HUES48 (cell line): Measurements from ENCODE around the gene BRMS1.

ENCODE experiments used
- H3K27ac ChIP-seq: one replicate; pipeline ENCODE4 v1.7.0; 2013; ENCODE audit warnings: low read depth, low read length, inconsistent platforms
- H3K27me3 ChIP-seq: 2 replicates; pipeline ENCODE4 v1.6.1; 2013; ENCODE audit warnings: mild to moderate bottlenecking, low read length; ENCODE audit not compliant: control insufficient read depth, insufficient read depth
- H3K36me3 ChIP-seq: 2 replicates; pipeline ENCODE4 v1.6.1; 2013; ENCODE audit warnings: low read length; ENCODE audit not compliant: control insufficient read depth, insufficient read depth
- H3K4me1 ChIP-seq: 2 replicates; pipeline ENCODE4 v1.6.1; 2013; ENCODE audit warnings: mild to moderate bottlenecking, low read length; ENCODE audit not compliant: control insufficient read depth, insufficient read depth
- H3K4me3 ChIP-seq: 2 replicates; pipeline ENCODE4 v1.5.1; 2013; ENCODE audit warnings: mild to moderate bottlenecking, low read depth, low read length
- H3K9ac ChIP-seq: 2 replicates; pipeline ENCODE4 v1.6.1; 2013; ENCODE audit warnings: mild to moderate bottlenecking, low read depth, low read length, moderate library complexity
- H3K9me3 ChIP-seq: 2 replicates; pipeline ENCODE4 v1.6.1; 2013; ENCODE audit warnings: low read length; ENCODE audit not compliant: control insufficient read depth, insufficient read depth

BRMS1 gene

GRCh38 chr11:66317723-66318599, 26.9 kb downstream of the BRMS1 start:
- Histone ChIP-seq H3K27ac (peak overlapping the region; percentile 81), H3K4me3 (peak overlapping the region; percentile 23; the same call in 1 of the 2 replicates), H3K27me3 (no peaks in the 10 kb centered on the region; the same call in 1 of the 2 replicates), H3K9me3 (no peaks in the 10 kb centered on the region), H3K4me1 (peaks cover 20% of the 10 kb centered on the region), H3K36me3 (no peaks in the 10 kb centered on the region), H3K9ac (no peak overlapping the region)

DNA sequence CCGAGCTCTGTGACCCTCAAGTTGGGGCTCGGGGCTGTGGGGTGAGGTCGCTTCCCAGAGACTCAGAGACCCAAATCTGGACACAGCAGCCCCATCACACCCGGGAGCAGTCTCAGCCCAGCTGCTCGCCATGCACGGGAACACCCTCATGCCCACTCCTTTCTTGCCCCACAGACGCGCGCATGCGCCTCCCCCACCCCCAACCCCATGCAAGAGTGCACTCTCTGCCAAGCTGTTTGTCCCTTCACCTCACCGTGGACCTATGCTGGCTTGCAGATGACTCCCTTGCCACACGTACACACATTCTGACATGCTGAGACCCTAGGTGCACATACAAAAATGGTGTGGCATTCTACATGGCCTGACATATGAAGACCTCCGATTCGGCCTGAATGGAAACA, 27.6 kb downstream of the BRMS1 start:
- peaks cover 20% of the 10 kb centered on the region for H3K4me1 ChIP-seq
- peak overlapping the region; percentile 81 for H3K27ac ChIP-seq
- H3K36me3 ChIP-seq, result no peaks in the 10 kb centered on the region
- no peaks in the 10 kb centered on the region for H3K9me3 ChIP-seq
- no peak overlapping the region for H3K9ac ChIP-seq
- no peaks in the 10 kb centered on the region; the same call in 1 of the 2 replicates for H3K27me3 ChIP-seq
- peak overlapping the region; percentile 23; the same call in 1 of the 2 replicates for H3K4me3 ChIP-seq

GRCh38 chr11:66316849-66317251, 28.1 kb downstream of the BRMS1 start, which contains the start of gene CD248:
CD248 (minus strand) TSS chr11:66317044; CDS start chr11:66317027, 17 bp downstream.
- Histone ChIP-seq H3K9ac (no peak within 1 kb of the TSS), H3K9me3 (no peaks in the 10 kb centered on the region), H3K36me3 (no peaks in the 10 kb centered on the region), H3K4me1 (peaks cover 20% of the 10 kb centered on the region), H3K4me3 (peak within 1 kb of the TSS; percentile 23; the same call in 1 of the 2 replicates), H3K27ac (peak within 1 kb of the TSS; percentile 81), H3K27me3 (no peaks in the 10 kb centered on the region; the same call in 1 of the 2 replicates)

DNA sequence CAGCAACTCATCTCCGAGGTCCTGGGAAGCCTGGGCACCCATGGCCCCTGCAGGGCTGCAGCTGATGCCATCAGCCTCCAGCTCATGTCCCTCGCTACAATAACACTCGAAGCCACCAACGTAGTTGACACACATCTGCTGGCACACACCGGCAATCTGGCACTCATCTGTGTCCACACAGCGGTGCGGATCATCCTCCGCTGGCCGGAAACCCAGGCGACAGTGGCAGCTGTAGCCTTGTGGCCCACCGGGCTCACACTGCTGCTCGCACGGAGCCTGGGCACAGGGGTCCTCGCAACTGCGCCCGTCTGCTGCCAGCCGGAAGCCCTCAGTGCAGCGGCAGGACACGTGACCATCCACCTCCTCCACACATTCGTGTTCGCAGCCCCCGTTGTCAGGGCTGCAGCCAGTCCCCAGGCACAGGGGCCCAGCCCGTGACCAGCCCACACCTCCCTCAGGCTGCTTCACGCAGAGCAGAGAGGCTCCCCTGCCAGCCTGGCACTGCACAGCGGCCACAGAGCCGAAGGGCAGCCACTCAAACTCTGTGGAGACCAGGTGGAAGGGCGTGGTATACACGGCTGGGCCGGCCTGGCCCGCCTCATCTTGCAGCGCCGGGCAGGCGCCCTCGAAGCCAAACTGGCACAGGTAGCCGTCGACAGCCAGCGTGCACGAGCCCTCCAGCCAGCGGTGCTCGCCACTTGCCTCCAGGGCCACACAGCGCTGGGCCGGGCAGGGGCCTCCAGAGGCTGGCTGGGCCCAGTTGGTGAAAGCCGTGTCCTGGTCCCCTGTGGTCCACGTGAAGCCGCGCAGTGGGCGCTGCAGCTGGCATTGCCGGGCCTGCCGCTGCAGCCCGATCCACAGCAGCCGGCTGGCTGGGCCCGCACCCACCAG, 28.7 kb downstream of the BRMS1 start:
- no peaks in the 10 kb centered on the region; the same call in 1 of the 2 replicates for H3K27me3 ChIP-seq
- peaks cover 20% of the 10 kb centered on the region for H3K4me1 ChIP-seq
- no peaks in the 10 kb centered on the region for H3K36me3 ChIP-seq
- no peaks in the 10 kb centered on the region for H3K9me3 ChIP-seq
- no peak overlapping the region for H3K27ac ChIP-seq
- no peak overlapping the region for H3K4me3 ChIP-seq
- no peak overlapping the region for H3K9ac ChIP-seq

DNA sequence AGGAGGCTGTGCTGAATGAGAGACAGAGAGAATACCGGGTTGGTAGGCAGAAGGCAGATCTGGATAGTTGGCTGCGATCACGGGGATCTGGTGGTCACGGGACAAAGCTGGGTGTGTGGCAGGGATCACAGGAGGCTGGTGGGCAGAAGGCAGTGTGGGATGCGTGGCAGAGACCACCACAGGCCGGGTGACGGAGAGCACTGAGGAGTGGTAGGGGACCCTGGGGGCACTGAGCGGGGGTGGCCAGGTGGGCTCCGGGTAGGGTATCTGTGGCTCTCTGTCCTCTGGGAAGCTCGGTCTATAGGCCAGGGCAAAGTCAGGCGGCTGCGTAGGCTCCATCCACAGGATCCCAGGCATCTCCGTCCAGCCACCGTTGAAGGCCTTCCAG, 29.4 kb downstream of the BRMS1 start:
- Histone ChIP-seq H3K27me3 (no peaks in the 10 kb centered on the region; the same call in 1 of the 2 replicates), H3K4me1 (peaks cover 20% of the 10 kb centered on the region), H3K4me3 (no peak overlapping the region), H3K27ac (no peak overlapping the region), H3K36me3 (no peaks in the 10 kb centered on the region), H3K9ac (no peak overlapping the region), H3K9me3 (no peaks in the 10 kb centered on the region)

DNA sequence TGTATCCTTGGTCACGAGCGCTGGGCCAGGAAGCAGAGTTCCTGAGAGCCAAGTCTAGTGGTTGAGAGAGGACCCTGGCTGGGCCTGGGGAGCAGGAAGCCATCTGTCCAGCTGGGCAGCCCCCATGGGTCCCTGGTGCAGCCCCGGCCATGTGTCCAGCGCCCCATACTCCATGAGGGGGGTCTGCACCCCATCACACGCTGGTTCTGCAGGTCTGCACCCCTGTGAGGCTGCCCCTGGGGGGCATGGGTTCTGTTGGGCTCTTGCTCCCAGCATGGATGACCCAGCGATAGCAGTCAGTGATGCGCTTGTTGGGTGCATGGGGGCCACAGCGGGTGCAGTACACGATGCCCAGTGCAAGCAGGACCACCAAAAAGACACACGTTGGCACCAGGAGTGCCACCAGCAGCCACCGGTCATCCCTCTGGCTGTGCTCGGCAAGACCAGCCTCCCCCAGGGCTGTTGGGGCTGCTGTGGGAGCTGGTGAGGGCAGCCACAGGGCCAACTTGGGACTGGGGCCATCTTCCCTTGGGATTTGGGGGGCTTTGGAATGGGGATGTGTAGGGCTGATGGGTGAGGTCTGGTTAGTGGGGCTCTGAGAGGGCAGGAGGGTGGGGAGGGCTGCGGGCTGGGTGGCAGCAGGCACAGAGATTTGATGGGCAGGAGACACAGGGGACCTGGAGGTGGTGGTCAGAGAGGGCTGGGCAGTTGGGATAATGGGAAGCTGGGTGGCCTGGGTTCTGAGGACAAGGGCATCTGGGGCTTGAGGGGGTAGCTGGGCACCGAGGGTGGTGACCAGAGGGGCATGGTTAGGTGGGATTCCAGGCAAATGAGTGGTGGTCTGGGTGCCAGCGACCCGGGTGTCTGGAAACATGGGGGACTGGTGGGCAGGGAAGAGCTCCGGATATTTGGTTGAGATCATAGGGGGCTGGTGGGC, 30.1 kb downstream of the BRMS1 start:
- no peak overlapping the region for H3K27ac ChIP-seq

DNA sequence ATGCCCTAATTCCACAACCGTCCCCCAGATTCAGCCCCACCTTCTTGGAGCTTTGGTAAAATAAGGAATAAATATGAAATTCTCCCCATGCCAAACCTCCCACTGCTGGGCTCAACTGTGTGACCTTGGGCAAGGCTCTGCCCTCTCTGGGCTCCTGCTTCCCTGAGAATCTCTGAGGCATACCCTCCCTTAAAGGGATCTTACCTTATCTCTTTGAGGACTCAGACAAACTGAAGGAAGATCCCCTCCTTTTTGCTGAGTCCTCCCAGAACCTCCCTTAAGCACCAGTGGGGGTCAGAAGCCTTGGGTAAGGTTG, 30.8 kb downstream of the BRMS1 start:
- Histone ChIP-seq H3K4me1 (peaks cover 20% of the 10 kb centered on the region), H3K27ac (no peak overlapping the region), H3K9ac (no peak overlapping the region), H3K9me3 (no peaks in the 10 kb centered on the region), H3K27me3 (no peaks in the 10 kb centered on the region; the same call in 1 of the 2 replicates), H3K4me3 (no peak overlapping the region; the same call in 1 of the 2 replicates), H3K36me3 (no peaks in the 10 kb centered on the region)

More for the DNA sequence above, 30.1 kb downstream of the BRMS1 start:
- no peak overlapping the region for H3K4me3 ChIP-seq
- no peak overlapping the region for H3K9ac ChIP-seq
- H3K4me1 ChIP-seq, result peaks cover 20% of the 10 kb centered on the region
- H3K27me3 ChIP-seq, result no peaks in the 10 kb centered on the region; the same call in 1 of the 2 replicates
- H3K9me3 ChIP-seq, result no peaks in the 10 kb centered on the region
- no peaks in the 10 kb centered on the region for H3K36me3 ChIP-seq

DNA sequence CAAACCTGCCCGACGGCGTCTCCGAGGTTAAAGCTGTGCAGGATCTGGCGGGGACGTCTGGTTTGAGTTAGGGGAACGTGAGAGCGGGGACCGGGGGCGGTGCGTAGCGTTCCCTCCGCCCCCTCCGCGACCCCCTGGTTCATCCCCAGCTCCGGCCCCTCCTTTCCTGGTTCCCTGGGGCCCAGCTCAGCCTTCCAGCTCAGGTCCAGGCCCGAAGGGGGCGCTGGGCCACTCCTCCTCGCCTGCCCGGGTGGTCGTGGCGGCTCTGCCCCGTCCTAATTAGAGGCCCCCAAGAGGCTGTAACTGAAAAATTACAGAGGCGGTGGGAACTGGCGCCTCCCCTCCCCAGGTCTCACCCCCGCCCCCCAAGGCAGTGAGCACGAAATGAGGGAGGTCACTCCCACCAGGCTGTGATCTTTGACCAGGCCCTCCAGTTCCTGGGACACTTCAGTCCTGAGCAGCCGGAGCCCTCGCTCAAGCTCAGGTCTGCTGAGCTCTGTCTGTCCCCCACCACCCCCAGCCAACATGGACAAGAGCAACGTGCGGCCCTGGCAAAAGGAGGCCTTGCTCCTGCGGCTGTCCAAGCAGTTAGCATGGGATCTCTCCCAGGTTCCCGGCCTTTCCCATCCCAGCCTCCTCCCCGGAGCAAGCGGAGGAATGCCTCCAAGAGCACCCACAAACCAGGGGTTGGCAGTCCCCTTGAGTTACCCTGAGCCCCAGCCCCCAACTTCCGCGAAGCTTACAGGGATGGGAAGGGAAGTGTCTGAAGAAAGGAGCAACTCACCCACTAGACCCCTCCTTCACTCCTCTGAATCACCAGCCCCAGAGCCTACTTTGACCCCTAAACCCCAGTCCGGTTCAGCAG, 31.4 kb downstream of the BRMS1 start:
- H3K36me3 ChIP-seq, result no peaks in the 10 kb centered on the region
- H3K9ac ChIP-seq, result peak overlapping the region; percentile 30; the same call in 1 of the 2 replicates
- H3K4me1 ChIP-seq, result peaks cover 19% of the 10 kb centered on the region
- no peaks in the 10 kb centered on the region for H3K9me3 ChIP-seq
- H3K4me3 ChIP-seq, result peak overlapping the region; percentile 59
- peak overlapping the region; percentile 86 for H3K27ac ChIP-seq
- H3K27me3 ChIP-seq, result no peaks in the 10 kb centered on the region; the same call in 1 of the 2 replicates

DNA sequence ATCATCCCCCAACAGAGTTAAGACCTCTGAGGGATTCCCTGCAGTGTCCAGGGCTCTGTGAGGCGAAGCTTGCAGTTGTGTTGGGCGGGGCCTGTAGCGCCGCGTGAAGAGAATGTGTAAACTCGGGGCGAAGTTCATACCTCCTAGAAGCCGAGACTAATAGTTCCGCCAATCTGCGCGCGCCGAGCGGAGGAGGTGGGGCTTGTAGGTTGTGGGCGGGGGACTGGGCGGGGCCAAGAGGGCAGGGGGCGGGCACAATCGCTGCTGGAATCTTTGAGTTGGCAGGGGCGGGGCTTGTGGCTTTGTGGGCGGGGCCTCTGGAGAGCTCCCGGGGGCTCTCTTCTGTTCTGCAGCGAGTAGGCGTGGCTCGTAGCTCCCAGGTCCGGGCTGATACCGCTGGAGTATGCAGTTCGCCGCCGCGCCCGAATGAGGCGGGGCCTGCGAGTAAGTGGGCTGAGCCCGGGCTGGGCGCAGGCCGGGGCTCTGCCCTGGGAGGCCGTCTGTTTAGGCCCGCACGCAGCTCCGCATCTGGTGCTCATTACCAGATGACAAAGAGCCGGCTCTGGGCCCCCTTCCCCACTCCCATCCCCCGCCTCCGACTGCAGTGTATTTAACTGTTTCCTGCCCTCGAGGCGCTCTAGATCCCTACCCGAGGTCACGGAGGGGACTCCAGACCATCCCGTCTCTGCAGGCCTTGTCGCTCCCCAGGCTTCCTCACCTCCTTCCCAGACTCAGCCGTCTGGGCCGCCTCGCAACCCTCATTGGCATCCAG, 32.2 kb downstream of the BRMS1 start:
- H3K27ac ChIP-seq, result peak overlapping the region; percentile 86
- peaks cover 11% of the 10 kb centered on the region for H3K4me1 ChIP-seq
- H3K36me3 ChIP-seq, result no peaks in the 10 kb centered on the region
- H3K9me3 ChIP-seq, result no peaks in the 10 kb centered on the region
- peak overlapping the region; percentile 30; the same call in 1 of the 2 replicates for H3K9ac ChIP-seq
- no peaks in the 10 kb centered on the region; the same call in 1 of the 2 replicates for H3K27me3 ChIP-seq
- peak overlapping the region; percentile 63 for H3K4me3 ChIP-seq
